SK-N-DZ (cell line): ENCODE data around the gene DHX16.

Source experiments
- DNase-seq: peaks from one replicate; pipeline ENCODE4 v3.0.0-alpha.2; 2015; ENCODE audit warnings: low spot score

The DHX16 gene

DNA sequence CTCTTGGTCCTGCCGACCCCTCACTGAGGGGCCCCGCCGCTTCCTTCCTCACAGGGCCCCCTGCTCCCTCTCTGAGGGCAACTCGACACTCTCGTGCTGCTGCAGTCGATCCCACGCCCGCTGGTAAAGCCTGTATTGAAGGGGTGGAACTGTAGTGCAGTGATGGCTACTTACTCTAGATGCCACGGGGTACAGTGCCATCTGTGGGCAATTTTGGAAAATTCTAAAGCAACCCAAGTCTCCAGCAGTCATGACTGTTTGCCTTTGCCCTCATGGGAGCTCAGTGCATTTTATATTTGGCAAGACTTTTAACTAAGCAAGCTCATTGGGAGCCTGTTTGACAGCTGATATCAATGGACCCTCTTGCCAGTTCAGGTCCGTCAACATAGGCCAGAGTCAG lies 32.3 kb downstream of the DHX16 start:
- DNase-seq: no peak

DNA sequence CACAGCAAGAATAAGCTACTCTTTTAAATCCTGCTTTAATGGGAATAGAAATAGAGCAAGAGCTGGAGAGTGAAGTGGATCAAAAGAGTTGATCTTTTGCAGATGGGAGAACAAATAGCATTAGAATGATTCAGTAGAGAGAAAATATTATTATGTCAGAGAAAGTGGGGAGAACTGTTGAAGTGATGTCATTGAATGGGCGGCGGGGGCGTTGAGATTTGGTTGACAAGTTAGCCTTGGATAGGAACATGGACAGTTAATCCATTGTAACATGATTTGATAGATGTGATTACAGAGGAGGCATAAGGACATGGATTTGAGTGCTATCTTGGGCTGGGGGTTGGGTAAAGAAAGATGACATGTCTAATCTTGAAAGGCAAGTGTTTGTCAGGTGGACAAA lies 37.0 kb downstream of the DHX16 start:
- no peak for DNase-seq

DNA sequence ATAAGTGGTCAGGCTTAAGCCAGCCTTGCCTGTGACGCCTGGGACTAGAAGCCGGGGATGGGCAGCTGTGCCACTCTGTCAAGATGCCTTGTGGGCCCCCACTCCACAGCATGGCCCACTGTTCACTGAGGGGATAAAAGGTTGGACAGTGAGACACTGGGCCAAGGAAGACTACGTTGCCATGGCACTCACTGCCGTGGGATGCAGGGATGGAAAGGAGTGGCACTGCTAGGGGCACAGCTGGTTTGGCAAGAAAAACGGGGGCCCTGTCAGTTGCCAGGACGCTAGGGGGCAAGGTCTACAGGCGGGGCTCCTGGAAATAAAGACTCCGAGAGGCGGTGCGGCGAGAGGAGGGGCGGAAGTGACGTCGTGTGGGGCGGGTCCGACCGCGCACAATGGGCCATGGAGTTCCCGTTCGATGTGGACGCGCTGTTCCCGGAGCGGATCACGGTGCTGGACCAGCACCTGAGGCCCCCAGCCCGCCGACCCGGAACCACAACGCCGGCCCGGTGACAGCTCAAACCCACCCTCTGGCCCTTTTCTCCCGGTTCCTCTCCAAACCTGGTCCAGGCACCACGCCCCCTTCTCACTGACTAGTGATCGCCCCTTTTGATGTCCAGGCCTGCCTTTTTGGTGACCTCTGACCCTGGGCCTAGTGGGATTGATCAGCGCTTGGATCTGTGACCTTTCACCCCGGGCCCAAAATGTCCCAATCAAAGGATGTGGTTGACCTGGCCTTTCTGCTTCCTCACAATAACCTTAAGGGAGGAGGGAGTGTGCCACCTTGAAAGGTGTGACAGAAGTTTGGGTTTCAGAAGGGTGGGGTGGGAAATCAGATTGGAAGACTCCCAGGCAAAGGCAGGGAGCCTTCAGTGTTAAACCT lies 46.1 kb downstream of the DHX16 start, which contains the start of gene ATAT1:
ATAT1 (plus strand) TSS at position 391 of the 883 bp plus-strand sequence.
- peak; percentile 82 for DNase-seq

DNA sequence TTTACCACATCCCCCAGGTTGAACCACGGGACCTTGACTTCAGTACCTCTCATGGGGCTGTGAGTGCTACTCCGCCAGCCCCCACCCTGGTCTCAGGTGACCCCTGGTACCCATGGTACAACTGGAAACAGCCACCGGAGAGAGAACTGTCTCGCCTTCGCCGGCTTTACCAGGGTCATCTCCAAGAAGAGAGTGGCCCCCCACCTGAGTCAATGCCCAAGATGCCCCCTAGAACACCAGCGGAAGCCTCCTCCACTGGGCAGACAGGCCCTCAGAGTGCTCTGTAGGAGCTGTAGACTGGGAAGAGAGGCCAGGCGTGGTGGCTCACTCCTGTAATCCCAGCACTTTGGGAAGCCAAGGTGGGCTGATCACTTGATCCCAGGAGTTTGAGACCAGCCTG lies 47.3 kb downstream of the DHX16 start:
- DNase-seq: no peak

DNA sequence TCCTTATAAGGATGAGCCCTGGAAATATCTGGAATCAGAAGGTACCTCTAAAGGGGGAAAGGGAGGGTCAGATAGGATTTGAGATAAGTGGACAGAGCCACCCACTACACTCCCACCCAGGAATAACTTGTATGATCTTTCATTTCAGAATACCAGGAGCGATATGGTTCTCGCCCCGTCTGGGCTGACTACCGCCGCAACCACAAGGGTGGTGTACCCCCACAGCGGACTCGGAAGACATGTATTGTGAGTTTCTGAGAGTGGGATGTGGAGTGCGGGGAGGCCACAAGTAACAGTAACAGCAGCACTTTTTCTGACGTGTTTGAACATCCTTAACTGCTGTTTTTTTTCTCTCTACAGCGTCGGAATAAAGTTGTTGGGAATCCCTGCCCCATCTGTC lies 53.2 kb downstream of the DHX16 start:
- no peak for DNase-seq

DNA sequence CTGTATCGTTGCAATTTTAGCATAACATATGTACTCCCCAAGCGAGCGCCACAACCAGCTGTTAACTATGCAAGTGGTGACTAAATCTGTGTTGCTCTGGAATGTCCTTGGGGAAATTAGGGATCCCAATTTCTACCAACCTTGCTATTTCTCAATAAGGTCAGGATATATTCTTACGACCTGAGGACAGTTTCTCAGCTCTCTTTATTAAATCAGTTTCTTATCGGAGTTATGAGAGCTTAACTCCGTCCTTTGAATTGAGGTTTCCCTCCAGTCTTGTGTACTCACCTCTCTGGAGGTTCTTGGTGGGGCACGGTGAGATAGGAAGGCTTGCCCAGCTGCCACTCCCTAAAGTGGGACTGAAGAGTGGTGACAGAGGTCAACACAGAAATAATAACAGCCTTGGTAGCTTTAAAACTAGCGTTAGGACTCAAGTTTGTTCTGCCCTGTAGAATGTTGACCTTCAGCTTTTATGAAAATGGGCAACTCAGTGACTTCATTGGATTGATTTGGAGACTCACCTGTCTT lies 54.5 kb downstream of the DHX16 start:
- DNase-seq: no peak

DNA sequence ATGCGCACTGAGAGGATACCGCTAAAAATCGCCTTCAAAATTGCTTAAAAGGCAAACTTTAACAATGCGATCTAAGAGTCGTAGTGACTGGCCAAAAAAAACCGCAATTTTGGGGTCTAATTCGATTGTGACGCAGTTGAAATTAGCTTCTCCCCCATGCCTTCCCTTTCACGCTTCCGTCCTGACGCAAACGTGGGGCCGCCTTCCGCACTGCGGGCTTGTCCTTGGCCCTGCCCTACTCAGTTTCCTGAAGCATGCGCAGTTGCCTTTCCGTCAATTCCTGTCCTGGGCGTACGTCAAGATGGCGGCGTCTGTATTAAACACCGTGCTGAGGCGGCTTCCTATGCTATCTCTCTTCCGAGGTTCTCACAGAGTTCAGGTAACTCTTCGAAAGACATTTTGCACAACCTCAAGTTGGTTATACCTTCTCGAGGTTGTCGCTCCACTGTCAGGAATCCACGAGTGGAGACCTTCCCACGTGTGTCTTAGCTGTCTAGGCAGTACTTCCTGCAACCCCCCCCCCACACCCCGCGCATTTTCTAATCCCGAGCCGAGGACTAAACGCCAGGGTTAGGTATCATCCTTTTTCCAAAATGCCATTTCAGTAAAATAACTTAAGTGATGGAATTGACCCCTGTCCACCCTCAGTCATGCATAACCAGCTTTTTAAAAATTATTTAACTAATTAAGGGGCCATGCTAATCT lies 55.1 kb downstream of the DHX16 start, which contains the start of gene MRPS18B:
MRPS18B (plus strand) TSS at position 276 of the 705 bp plus-strand sequence; CDS start at position 302, 26 bp downstream.
- DNase-seq: peak; percentile 98

DNA sequence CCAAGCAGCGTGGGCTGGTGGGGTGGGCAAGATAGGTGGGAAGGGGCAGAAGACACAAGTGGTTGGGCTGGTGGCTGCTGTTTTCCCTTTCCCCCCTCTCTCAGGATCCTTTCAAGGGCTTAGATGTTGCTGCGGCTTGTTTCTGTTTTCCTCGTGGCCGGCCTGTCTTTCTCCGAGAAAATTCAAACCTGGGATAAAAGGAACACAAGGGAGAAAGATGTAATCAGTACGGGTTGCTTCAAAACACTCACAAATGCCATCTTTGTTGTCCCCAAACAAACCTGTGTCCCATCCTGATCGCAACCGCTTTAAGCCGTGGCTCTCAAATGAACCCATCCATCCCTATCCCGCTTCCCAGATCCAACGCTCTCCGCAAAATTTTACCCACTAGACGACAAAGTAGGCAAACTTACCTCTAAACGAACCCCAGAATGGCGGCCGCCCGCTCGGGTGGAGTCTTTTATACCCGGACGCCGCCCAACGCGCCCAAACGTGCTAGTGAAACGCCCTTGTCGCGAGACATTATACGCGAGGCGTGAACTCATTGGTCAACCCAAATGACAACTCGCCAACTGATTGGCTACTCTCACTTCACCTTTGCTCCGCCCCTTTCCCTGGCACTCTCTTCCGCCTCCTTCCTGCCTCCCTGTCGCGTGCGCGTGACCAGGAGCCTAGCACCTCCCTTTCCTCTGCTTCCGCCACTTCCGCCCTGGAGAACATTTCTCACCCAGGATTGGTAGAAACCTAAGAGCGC lies 55.8 kb downstream of the DHX16 start, which contains the start of gene PPP1R10:
PPP1R10 (minus strand) TSS at position 433 of the 754 bp plus-strand sequence. CDS start 7,299 bp downstream, outside the sequence.
- DNase-seq: peak; percentile 100

DNA sequence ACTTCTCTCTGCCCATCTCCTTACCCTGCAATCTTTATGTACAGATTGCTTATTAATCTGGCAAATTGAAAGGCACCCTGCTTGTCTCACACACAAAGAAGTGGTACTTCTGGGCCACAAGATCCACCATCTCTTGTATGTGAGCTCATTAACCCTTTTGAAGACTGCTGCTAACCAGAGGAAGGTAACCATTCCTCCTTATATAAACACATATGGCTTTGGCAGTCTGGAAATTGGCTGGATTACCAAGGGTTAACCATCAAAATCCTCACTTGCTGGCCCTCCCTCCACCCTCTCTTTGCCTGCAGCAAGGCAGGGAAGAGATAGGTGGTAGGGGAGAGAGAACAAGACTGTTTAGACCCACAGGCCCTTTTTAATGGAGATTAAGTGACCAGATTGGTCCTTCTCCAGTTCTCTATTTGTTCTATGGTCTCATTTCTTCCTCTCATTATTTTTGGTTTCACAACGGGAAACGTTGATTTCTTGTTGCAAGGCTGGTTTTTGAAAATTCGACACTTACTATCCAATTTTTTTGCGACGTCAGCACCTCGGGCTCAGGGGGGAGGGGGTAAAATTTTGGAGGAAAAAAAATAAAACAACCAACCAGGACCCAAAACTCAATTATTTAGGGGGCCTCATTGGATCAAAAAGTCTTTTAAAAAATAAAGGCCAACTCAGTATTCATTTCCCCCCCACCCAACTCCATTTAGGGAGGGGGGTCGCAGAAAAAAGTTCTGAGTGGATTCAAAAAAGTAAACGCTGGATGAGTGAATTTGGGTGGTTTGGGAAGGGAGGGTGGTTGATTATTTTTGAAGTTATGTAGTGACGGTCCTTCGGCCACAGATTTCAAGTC lies 56.6 kb downstream of the DHX16 start:
- peak; percentile 60 for DNase-seq

DNA sequence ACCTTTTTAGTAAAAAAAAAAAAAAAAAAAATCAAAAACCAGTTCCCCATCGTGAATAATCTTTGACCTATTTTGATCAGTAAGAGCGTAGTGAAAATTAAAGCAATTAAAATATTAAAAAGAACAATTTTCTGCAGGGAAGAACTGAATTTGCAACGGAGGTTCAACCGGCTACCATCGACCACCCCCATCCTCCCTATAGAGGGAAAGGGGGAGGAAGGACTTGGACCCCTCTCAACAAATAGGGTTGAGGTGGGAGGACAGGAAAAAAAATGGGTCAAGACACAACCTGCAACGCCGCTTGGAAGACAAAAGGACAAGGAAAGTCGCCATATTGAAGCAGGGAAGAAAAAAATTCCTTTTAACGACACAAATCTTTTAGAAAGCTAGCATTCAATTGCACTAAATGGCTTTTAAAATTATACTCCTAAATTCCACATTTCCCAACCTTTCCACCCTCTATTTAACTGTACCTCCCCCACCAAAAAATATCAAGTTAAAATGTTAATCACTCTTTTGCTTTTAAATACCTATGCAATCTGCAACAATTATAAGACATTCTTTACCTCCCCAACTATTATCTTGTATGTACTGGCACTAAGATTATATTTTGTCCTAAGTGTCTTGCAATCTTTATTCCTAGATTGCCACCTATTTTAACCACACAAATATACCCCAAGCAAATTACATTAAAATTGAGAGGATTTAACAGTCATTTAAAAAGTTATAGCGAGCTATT lies 57.4 kb downstream of the DHX16 start:
- DNase-seq: peak; percentile 77

DNA sequence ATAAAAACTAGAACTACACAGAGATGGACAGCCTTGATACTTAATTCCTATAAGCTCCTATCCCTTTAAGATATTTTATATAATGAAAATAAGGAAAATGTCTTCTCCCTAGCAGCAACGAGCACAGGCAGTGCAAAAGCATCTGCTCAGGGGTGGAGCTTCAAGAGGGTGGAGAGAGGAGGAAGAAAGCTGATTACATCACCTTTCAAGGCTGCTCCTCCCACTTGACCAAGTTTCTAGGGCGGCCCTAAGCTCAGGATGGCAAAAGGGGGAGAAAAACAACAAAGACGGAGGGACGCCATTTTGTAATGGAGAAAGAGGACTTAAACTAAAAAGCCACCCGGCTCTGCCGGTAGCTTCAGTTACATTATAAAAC lies 58.0 kb downstream of the DHX16 start:
- DNase-seq: peak; percentile 98

DNA sequence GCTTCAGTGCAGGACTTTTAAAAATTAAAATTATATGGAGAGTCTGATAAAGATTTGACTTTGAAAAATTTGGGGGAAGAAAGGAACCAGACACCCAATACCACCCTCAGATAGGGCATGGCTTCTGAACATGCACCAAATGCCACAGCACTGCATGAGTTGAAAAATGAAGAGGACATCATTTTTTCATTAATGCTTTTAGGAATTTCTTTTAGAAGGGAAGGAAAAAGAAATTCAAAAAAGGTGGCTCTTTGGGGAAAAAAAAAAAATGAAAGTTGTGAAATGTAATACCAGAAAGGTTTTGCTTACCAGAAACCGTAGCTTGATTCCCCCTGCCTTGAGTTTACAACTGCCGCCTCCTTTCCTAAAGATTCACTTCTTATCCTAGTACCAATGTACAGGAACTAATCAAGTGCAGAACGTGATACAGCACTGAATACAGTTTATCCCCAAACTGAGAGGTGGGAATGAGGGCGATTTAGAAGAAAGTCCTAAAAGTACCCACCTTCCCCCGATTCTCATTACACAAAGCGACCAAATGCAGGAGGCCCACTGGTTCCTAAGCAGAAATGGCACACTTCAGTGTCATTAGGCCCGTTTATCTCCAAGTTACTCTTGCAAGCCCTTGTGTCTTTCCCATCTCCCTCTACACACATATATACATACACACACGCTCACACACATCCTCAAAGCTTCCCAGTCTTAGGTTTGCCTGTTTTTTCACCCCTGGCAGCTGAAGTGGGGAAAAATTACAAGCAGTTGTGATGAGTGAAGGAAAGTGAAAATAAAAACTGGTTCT lies 58.6 kb downstream of the DHX16 start:
- DNase-seq: peak; percentile 40

DNA sequence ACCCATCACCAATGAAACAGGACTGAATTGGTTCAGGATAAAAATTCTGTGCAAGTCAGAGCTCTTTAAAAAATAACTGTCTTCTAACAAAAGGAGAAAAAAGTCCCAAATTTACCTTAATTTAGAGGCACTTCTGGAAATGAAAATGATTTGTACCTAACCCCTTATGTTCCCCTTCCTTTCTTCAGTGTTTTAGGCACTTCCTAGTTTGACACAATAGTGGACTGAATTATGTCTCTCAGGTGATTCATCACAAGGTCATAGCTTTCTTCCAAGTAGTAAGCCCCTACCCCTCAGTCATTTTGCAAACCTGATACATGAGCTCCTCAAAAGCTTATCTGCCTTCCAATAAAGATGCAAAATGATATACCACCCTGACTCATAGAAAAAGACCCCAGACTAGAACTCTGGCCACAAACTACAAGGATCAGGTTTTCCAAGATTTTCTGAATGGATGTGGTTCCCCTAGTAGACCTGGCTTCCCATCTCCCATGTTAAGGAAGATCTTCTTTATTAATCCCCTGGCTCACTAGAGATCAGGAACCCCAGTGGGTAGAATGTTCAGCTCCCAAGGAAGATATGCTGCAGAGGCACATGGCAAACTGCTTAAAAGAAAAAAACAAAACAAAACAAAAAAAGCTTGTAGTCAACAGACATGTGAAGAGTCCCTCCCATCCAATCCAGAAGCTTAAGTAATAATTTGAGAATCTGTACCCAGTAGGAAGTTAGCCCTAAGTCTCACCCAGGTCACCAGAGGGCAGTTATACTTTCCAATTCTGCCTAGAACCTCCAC lies 59.4 kb downstream of the DHX16 start:
- DNase-seq: no peak

DNA sequence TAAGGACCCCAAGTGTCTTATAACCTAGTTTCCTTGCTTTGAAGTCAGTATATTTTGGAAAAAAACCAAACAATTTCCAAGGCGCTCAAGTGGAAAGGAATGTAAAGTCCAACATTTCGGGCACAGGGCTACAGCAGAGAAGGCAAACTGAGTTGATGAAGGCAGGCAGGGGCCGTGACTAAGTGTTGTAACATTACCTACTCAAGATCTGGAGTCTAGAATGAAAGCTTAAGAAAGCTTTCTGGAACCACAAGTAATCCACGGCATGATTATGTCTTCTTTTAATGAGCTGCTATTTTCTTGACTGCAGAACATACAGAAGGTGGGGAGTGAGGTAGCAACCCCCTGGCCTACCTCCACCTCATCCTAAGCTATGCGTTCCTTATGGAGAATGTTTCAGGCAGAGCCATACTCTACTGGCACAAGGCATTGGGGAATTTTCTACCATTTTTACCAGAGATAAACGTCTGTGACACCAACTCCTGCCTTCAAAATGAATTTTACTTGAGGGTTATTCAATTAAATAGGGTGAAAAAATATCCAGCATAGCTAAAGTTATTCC lies 60.0 kb downstream of the DHX16 start:
- no peak for DNase-seq

DNA sequence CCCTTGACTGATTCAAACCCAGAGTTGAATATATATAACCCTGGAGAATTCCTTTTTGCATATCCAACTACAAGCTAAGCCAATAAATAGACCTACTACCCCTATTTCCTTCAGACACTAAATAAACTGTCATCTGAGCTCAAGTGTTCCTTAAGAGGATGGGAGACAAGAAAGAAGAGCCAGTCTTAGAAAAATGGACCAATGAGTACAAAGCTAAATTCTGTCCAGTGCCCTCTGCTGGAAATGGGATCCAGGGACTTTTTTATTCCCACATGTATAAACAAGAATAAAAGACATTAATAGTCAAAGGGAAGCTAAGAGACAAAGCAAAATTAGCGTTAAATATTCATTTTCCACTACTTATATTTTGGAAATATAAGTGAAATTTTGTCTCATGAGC lies 60.6 kb downstream of the DHX16 start:
- DNase-seq: no peak

DNA sequence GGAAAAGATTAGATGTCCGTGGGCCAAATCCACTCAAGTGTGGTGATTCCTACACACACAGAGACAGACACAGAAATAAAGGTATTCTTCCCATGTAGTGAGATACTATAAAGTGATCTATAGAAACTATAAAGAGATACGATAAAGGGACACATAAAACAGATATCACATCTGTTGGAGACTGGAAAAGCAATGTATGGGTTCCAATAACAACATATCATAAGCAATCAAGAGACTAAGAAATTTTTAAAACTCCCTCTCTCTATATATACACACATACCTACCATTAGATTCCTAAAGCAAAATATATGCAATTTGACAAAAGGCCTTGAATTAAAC lies 61.0 kb downstream of the DHX16 start:
- DNase-seq: no peak

DNA sequence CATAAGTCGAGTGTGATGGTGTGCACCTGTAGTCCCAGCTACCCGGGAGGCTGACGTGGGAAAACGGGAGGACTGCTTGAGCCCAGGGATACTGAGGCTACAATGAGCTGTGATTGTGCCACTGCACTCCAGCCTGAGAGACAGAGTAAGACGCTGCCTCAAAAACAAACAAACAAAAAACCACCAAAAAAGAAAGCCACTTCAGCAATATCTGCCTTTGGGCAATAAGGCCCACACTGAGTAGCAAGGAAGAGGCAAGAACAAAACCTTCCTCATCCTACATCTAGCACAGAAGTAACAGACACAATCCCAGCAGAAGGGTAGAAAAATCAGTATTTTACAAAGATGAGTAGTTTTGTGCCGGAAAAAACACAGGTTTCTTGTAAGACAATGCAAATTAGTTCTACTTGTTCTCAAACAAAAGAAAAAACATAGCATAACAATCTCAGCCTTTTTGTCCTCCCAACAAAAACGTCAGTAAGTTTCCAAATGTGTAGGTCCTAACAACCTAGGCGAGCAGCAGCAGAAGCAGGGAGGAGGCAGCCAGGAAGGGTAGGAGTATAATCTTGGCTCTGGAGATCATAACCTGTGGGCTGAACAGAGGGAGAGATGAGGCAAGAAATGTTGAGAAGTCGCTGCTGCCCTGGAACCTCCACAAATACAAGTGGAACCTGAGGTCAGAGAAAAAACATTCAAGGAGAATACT lies 61.5 kb downstream of the DHX16 start:
- no peak for DNase-seq
